Ecto neural progenitor cell (in vitro differentiated cells): ENCODE data around the gene MYO9A.
"Not testable (repeated sequence)": the region's sequence is repeated elsewhere in the genome, so short reads cannot be mapped to it uniquely, and the experiment has no call there.

Source experiments
- DNase-seq: peaks from one replicate; pipeline ENCODE4 v3.0.0-alpha.2; 2018; ENCODE audit warnings: low spot score

MYO9A gene

GRCh38 chr15:72086920-72087648, 30.9 kb downstream of the MYO9A start:
- no peak for DNase-seq

GRCh38 chr15:72086010-72086697, 31.8 kb downstream of the MYO9A start:
- DNase-seq, result no peak

DNA sequence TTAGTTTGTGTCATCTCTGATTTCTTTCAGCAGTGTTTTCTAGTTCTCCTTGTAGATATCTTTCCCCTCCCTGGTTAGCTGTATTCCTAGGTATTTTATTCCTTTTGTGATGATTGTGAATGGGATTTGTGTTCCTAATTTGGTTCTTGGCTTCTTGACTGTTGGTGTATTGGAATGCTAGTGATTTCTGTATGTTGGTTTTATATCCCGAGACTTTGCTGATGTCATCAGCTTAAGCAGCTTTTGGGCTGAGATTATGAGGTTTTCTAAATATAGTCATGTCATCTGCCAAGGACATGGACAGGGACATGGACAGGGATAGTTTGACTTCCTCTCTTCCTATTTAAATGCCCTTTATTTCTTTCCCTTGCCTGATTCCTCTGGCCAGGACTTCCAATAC, 35.8 kb downstream of the MYO9A start:
- DNase-seq, result no peak

GRCh38 chr15:72078887-72079286, 39.1 kb downstream of the MYO9A start:
- DNase-seq, result no peak

DNA sequence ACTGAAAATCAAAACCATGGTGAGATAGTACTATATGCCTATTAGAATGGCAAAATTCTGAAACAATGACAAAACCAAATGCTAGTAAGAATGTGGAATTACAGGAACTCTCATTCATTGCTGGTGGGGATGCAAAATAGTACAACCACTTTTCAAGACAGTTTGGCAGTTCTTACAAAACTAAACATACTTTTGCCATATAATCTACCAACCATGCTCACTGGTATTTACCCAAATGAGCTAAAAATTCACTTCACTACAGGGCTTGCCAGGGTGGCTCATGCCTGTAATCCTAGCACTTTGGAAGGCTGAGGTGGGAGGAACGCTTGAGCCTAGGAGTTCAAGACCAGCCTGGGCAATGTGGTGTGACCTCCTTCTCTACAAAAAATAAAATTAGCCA, 40.0 kb downstream of the MYO9A start:
- no peak for DNase-seq

DNA sequence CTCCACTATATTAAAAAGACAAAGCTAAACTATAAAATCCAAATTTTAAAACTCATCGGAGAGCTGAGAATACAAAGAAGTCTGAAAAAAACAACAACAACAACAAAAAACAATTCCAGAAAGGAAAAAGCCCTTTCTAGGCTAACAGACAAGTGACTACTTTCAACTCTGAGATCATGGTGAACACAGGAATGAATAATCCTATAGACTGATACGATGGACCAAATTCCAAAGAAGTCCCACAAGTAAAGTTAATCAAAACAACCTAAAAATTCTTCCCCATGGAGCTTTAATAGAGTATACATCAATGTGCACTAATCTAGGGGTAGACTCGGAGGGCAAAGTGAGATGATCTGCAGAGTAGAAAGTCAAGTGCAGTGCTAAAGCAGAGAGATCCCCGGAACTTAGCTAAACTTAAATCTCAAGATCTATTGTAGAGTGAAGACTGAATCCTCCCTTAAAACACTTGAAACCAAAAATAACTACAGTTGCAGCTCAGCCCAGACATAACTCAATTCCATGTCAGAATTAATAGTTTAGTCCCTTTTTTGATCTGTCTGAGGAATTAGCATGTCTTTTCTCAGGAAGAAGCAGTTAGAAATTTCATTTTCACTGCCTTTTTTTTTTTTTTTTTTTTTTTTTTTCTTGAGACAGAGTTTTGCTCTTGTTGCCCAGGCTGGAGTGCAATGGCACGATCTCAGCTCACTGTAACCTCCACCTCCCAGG, 43.5 kb downstream of the MYO9A start:
- DNase-seq, result no peak

DNA sequence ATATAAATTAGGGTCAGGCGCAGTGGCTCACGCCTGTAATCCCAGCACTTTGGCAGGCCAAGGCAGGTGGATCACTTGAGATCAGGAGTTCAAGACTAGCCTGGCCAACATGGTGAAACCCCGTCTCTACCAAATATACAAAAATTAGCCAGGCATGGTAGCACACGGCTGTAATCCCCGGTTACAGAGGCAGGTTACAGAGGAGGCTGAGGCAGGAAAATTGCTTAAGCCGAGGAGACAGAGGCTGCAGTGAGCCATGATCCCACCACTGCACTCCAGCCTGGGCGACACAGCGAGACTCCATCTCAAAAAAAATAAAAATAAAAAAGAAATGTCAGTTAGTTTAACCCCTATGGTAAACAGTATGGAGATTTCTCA, 46.5 kb downstream of the MYO9A start:
- not testable (repeated sequence) for DNase-seq

GRCh38 chr15:72070817-72071447, 47.0 kb downstream of the MYO9A start:
- no peak for DNase-seq

DNA sequence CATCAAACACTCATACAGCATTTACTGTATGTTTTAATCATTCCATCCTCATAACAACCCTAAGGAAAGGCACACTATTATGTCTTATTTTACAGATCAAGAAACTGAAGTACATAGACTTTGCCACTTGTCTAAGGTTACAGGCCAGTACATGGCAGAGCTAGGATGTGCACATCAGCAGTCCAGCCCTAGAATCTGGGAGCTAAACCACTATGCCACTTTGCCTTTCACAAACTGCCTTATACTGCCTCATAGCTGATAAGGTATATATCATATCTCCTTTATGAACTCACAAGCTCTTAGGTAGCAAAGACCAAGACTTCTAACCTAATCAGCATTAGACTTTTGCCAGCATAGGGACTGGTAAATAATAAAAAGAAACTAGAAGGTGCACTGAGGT, 49.1 kb downstream of the MYO9A start:
- no peak for DNase-seq

GRCh38 chr15:72065801-72066200, 52.1 kb downstream of the MYO9A start:
- DNase-seq, result no peak

- no peak for DNase-seq
These were observed 54.8 kb downstream of the MYO9A start for GRCh38 chr15:72063186-72063585.

GRCh38 chr15:72062319-72062718, 55.6 kb downstream of the MYO9A start:
- DNase-seq, result no peak

DNA sequence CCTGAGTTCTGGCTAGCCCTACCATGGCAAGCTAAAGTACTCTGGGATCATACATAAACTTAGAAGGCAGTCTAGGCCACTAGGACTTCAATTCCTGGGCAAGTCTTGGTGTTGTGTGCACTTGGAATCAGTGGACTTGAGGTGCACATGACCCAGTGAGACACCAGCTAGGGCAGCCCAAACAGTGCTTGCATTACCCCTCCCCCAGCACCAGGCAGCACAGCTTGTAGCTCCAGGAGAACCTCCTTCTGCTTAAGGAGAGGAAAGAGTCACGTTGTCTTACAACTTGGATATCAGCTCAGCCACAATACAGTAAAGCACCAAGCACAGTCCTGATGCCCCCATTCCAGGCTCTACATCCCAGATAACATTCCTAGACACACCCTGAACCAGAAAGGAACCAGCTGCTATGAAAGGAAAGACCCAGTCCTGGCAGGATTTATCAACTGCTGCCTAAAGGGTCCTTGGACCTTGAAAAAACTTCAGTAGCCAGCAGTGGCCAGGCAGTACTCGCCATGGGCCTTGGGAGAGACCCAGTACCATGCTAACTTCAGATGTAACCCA, 57.2 kb downstream of the MYO9A start:
- DNase-seq, result no peak

DNA sequence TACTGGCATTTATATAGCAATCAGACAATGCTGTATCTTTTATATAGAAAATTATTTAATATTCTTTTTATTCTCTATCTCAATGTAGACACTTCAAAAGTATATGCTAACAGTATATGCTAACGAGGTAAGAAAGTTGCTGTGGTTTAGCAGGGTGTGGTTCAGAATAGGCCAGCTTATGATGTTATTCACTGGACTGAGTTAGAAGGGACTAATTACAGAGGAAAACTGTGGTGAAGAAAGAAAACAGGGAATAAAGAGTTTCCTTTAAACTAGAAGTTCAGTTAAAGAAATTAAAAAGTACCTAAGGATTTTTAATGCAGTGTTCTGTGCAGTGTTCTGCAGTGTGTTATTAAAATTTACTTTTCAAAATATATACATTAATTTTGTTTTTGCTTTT, 59.4 kb downstream of the MYO9A start:
- DNase-seq, result no peak

DNA sequence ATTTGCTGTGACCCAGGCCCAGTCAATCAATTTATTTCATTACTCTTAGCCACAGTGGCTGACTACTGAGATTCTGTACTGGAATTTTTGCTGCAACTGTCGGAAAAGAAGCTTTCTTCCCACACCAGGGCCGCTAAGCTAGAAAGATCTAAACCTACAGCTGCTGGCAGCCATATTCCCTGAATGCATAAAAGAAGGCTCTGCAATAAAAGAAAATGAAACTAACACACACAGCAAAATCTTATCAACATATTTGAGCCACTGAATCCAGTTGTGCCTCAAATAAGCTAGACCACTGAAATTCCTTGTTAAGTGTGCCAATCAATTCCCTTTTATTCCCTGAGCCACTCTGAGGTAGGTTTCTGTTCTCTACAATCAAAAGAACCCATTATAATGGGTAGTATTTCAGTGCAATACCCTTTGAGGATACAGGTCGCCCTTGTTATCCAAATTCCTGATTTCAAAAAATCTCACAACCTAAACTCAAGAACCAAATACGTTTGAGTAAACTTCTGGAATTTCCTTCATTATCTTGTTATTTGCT, 60.3 kb downstream of the MYO9A start:
- DNase-seq, result no peak

GRCh38 chr15:72056217-72056616, 61.7 kb downstream of the MYO9A start:
- DNase-seq, result not testable (repeated sequence)

GRCh38 chr15:72053297-72053696, 64.7 kb downstream of the MYO9A start:
- DNase-seq, result not testable (repeated sequence)

DNA sequence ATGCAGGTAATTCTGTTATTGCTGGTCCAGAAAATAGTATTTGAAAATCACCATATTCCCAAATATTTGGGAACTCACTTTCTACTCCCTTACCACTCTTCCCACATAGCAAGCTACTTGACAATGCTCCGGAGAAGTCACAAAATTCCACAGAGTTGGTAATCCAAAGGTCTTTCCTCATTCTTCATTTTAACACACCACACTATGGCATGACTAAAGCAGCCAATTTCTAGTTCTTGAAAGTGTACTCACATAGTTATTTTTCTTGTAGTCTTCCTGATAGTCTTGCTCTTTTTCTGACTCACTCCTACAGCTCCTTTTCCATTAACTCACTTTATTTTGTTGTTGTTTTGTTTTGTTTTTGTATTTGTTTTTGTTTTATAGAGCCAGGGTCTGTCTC, 67.2 kb downstream of the MYO9A start:
- no peak for DNase-seq

- DNase-seq, result no peak
These were observed 70.9 kb downstream of the MYO9A start for GRCh38 chr15:72047020-72047419.

DNA sequence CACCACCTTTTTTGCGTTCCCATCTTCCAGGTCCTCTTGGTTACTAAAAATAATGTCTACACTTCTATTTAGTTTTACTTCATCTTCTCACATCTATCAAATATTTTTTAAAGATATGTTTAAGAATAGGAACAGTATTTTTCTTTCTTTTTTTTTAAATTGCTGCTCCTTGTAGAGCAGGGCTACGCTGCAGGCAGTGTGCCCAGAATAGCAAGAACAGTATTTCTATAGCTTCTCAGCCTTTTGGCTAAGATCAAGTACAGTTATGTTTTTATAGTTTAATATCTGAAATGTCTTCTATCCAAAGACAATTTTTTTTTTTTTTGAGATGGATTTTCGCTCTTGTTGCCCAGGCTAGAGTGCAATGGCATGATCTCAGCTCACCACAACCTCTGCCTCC, 73.0 kb downstream of the MYO9A start:
- no peak for DNase-seq

GRCh38 chr15:72042865-72043264, 75.1 kb downstream of the MYO9A start:
- DNase-seq, result no peak

GRCh38 chr15:72042054-72042453, 75.9 kb downstream of the MYO9A start:
- no peak for DNase-seq
